Stimulated activated CD4-positive, alpha-beta T cell treated with anti-CD3 and anti-CD28 coated beads, Interleukin-1b, Interleukin-23, amount 100 ng/mL, for 4 hours (primary cell): ENCODE data around the gene TEX51.

Experiments used
- DNase-seq, 2 donors: peaks; one replicate each; pipeline ENCODE4 v3.0.0-alpha.2; 2020; ENCODE audit warnings: low read depth in 2 of 2

TEX51 gene

GRCh38 chr2:126893606-126894005, 5.1 kb upstream of the TEX51 start:
- DNase-seq: no peak

- DNase-seq: no peak
These were observed 4.6 kb upstream of the TEX51 start for GRCh38 chr2:126894082-126894481.

GRCh38 chr2:126894585-126895182, 4.0 kb upstream of the TEX51 start:
- DNase-seq: no peak

GRCh38 chr2:126895336-126895735, 3.4 kb upstream of the TEX51 start:
- no peak for DNase-seq

GRCh38 chr2:126896471-126896870, 2.2 kb upstream of the TEX51 start:
- DNase-seq: no peak

GRCh38 chr2:126899616-126900185, 1.0 kb downstream of the TEX51 start:
- no peak for DNase-seq

GRCh38 chr2:126900646-126901319, 2.1 kb downstream of the TEX51 start:
- DNase-seq: no peak

- no peak for DNase-seq
These were observed 2.8 kb downstream of the TEX51 start for GRCh38 chr2:126901459-126901858.

- no peak for DNase-seq
These were observed 3.6 kb downstream of the TEX51 start for GRCh38 chr2:126902152-126902835.

- DNase-seq: no peak
These were observed 4.2 kb downstream of the TEX51 start for GRCh38 chr2:126902859-126903258.

GRCh38 chr2:126905991-126906390, 7.3 kb downstream of the TEX51 start:
- DNase-seq: no peak

- no peak for DNase-seq
These were observed 8.1 kb downstream of the TEX51 start for GRCh38 chr2:126906781-126907180.

GRCh38 chr2:126907671-126908070, 9.0 kb downstream of the TEX51 start:
- DNase-seq: no peak

- no peak for DNase-seq
These were observed 10.1 kb downstream of the TEX51 start for GRCh38 chr2:126908721-126909177.

GRCh38 chr2:126909366-126909765, 10.7 kb downstream of the TEX51 start:
- no peak for DNase-seq

- no peak for DNase-seq
These were observed 11.1 kb downstream of the TEX51 start for GRCh38 chr2:126909781-126910180.

GRCh38 chr2:126910637-126911036, 11.9 kb downstream of the TEX51 start:
- DNase-seq: no peak

- DNase-seq: no peak
These were observed 12.6 kb downstream of the TEX51 start for GRCh38 chr2:126911111-126911796.

GRCh38 chr2:126912201-126912600, 13.5 kb downstream of the TEX51 start:
- no peak for DNase-seq

- no peak for DNase-seq
These were observed 14.6 kb downstream of the TEX51 start for GRCh38 chr2:126913329-126913728.

- no peak for DNase-seq
These were observed 15.4 kb downstream of the TEX51 start for GRCh38 chr2:126913881-126914615.
